GM10266 (cell line): ENCODE data around the gene TSC22D2.

Experiments
- DNase-seq: peaks from one replicate; pipeline ENCODE4 v3.0.0; 2012; ENCODE audit errors: extremely low spot score
- TF ChIP-seq, protein P1 (sequence below): IDR thresholded peaks from 2 replicates; pipeline ENCODE4 v1.5.1; 2012; ENCODE audit warnings: mild to moderate bottlenecking, low read depth; ENCODE audit not compliant: control insufficient read depth, insufficient read depth; ENCODE audit errors: missing control alignments

TSC22D2 gene

DNA sequence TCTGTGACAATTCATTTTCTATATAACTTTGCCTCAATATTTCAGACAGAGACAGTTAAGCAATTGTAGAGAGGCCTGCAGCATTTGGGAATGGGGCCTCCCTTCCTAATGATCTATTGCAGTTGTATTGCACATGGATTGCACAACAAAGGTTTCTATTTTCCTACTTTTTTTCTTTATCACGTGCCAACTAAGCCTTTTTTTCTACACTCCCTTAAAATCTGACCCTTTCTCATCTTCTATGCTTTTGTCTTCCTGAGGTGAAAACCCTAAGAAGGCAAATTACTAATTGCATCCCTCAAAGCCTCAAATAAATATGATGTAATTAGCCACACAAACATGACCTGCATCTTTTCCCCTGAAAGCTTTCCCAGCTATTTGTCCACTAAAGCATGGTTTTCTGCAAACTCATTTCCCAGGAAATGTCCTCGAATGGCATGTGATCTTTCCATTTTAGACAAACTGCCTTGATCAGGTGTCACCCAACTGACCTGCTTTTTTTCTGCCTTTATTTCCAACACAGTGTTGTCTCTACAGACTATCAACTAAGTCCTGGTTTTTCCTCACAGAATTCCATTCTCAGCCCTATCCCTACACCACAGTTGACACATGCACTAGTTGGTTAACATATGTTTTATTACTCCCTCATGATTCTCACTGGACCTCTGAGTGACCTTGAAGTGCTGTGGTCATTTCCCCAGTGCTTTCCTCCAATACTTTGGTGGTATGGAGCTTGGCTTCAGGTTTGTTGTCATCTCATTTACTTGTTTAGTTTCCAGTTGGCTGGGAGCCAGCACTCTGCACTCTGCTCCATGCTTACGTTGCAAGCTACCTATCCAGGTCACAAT is 31.9 kb upstream of the TSC22D2 start:
- TF ChIP-seq, protein P1, sequence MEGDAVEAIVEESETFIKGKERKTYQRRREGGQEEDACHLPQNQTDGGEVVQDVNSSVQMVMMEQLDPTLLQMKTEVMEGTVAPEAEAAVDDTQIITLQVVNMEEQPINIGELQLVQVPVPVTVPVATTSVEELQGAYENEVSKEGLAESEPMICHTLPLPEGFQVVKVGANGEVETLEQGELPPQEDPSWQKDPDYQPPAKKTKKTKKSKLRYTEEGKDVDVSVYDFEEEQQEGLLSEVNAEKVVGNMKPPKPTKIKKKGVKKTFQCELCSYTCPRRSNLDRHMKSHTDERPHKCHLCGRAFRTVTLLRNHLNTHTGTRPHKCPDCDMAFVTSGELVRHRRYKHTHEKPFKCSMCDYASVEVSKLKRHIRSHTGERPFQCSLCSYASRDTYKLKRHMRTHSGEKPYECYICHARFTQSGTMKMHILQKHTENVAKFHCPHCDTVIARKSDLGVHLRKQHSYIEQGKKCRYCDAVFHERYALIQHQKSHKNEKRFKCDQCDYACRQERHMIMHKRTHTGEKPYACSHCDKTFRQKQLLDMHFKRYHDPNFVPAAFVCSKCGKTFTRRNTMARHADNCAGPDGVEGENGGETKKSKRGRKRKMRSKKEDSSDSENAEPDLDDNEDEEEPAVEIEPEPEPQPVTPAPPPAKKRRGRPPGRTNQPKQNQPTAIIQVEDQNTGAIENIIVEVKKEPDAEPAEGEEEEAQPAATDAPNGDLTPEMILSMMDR, result no peak
- no peak for DNase-seq

DNA sequence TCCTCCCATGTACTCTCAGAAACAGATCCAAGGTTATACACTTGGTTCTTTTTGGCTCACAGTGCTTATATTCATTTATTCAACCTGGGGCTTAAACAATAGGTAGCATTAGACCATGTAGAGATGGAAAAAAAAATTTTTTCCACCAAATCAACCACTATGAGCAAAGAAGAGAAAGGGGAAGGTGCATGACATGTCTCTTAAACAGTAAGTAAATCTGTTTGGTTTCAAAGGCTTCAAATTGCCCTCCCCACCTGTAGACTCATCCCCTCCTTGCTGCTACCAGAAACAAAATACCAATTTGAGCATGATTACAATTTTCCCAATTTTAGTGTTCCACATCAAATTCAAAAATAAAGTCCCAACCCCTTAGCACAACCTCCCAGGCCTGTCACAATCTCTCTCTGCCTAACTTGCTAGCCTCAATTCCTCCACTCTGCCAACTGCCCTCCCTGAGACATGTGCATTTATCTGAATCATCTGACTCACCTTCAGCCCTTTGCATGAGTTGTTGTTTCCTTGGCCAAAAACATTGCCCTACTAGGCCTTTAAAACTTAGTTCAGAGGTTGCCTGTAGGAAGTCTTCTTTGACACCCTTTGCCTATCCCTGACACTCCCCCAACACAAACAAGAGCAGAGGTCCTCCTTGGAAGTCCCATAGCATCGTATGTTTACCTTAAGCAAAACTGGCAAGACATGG is 30.3 kb upstream of the TSC22D2 start:
- TF ChIP-seq, protein P1, result no peak
- DNase-seq, result no peak

DNA sequence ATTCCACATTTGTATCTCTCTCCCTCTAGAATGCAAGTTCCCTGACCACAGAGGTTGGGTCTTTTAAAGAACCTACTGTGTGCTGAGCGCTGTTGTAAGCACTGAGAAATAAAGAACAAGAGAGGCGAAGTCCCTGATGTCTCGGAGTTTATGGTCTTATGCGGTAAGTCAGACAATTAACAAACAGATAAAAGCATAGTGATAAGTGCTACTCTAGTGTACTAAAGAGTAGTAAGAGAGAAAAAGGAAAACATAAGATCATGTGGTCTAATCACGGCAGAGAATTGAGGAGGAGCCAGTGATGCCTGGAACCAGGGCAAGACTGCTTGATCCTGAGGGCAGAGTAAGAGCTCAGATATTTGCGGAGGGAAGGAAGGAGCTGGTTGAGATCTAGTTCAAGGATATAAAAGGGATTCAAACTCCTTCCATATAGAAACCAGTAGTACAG is 29.8 kb upstream of the TSC22D2 start:
- TF ChIP-seq, protein P1, result no peak
- DNase-seq, result no peak

DNA sequence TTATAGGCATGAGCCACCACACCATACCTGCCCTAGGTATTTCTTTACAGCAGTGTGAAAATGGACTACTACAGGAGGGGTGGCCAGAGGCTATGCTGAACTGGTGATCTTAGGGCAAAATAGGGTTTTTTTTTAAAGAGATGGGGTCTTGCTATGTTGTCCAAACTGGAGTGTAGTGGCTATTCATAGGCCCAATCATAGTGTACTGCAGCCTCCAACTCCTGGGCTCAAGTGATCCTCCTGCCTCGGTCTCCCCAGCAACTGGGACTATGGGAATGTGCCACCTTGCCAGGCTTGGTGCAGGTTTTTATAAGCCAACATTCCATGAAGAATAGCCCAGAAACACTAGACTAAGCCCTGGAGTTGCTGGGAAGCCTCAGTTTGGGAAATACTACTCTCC is 28.6 kb upstream of the TSC22D2 start:
- TF ChIP-seq, protein P1, result no peak
- no peak for DNase-seq

DNA sequence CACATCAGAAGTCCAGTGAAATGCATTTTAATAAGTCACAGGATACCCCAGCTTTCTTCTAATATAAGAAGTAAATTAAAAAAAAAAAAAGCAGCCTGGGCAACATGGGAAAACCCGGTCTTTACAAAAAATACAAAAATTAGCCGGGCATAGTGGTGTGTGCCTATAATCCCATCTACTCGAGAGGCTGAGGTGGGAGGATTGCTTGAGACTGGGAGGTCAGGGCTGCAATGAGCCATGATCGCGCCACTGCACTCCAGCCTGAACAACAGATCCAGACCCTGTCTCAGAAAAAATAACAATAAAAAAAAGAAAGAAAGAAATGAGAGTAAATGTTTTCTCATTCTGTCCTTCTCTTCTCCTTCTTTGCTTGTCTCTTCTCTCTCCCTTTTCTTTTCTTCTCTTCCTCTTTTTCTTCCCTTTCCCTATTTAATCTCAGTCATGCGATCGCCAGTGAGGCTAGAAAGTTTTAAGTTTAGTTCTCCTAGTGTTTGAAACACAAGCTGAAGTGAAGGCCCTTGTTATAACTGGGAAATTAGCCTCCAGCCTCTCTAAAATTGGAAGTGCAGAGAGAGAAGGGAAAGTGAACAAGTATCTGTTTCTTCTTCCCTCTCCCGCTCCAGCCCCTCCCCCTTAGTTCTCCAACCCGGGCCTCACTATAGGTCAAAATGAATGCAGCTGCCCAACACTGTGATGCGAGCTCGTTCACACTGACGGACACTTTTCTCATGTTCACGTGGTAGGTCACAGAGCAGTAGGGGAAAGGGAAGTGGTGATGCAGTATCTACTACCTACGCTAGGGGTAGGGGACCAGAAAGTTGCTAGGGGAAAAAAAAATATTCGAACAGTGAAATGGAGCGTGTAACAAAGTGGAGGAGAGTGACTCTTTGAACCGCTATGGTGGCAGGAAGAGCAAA is 23.5 kb upstream of the TSC22D2 start:
- DNase-seq, result peak; percentile 79
- TF ChIP-seq, protein P1, result peak; percentile 36

DNA sequence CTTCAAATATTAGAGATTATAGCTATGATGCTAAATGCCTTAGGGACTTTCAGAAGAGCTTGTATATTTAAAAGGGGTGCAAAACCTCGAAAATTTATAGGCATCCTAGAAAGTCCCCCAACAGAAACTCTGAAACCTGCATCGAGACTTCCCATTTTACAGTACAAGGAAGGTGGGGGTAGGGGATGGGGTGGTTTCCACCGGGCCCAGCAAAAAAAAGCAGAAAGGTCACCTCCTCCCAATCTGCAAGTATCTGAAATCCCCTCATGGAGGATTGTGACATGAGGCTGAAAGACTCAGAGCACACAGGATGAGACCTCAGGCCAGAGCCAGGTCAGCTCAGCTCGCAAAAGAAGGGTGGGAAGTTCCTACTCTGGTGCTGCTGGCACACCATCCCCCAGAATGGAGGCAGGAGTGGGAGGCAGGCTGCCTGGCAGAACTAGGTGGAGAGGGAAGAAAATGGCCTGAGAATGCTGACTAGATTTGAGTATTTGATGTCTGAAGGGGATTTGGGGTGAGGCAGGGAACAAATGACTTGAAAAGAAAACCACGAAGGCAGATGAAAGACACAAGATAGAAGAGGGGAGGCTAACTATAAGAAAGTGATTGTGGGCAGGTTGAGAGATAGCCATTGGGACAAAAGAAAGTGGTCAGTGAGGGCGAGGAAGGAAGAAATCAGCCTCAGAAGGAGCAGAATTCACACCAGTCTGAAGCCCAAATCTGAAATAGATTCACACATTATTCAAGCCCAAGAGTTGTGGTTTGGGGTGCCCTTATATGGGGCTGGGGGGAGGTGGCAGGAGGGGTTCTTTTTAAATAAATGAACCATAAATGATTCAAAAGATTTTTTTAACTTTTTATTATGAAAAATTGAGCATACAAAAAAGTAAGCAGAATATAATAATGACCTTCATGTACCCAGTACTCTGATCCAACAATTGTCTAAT is 22.5 kb upstream of the TSC22D2 start:
- TF ChIP-seq, protein P1, result no peak
- DNase-seq, result peak; percentile 53
